SJCRH30 (cell line): ENCODE results near the gene MLLT3. TPM values are rescaled to one million over a fixed set of nuclear protein-coding genes. Genes with fewer than 3 reads are reported as not detected.

Source experiments
- DNase-seq, 2 experiments: peaks; one replicate each; pipeline ENCODE4 v3.0.0-alpha.2; 2015 to 2020
- H3K27ac ChIP-seq: fragments of 250-450 bp; sonication (Bioruptor Pico); 2 replicates; pipeline ENCODE4 v1.5.1; 2020; ENCODE audit warnings: mild to moderate bottlenecking, moderate library complexity
- H3K27me3 ChIP-seq: fragments of 250-450 bp; sonication (Bioruptor Pico); 2 replicates; pipeline ENCODE4 v1.5.1; 2020; ENCODE audit warnings: mild to moderate bottlenecking, moderate library complexity
- H3K36me3 ChIP-seq: fragments of 250-450 bp; sonication (Bioruptor Pico); 2 replicates; pipeline ENCODE4 v1.5.1; 2020; ENCODE audit warnings: mild to moderate bottlenecking, moderate library complexity
- H3K4me1 ChIP-seq: fragments of 250-450 bp; sonication (Bioruptor Pico); 2 replicates; pipeline ENCODE4 v1.5.1; 2020; ENCODE audit warnings: mild to moderate bottlenecking, moderate library complexity
- H3K4me3 ChIP-seq: fragments of 250-450 bp; sonication (Bioruptor Pico); 2 replicates; pipeline ENCODE4 v1.5.1; 2020; ENCODE audit warnings: mild to moderate bottlenecking, moderate library complexity
- H3K9me3 ChIP-seq: fragments of 250-450 bp; sonication (Bioruptor Pico); replicated peaks from 2 replicates; pipeline ENCODE4 v1.5.1; 2020; ENCODE audit warnings: mild to moderate bottlenecking, moderate library complexity
- total RNA-seq: library from RNA; depleted of rRNA; stranded (reverse); fragments of >200 nt; shearing (Covaris generic); gene quantifications from 2 replicates; pipeline ENCODE4 v1.2.3, GENCODE V29; 2014

The MLLT3 gene
- total RNA-seq, 1 experiment from 2014 or later, result 30.9 TPM

DNA sequence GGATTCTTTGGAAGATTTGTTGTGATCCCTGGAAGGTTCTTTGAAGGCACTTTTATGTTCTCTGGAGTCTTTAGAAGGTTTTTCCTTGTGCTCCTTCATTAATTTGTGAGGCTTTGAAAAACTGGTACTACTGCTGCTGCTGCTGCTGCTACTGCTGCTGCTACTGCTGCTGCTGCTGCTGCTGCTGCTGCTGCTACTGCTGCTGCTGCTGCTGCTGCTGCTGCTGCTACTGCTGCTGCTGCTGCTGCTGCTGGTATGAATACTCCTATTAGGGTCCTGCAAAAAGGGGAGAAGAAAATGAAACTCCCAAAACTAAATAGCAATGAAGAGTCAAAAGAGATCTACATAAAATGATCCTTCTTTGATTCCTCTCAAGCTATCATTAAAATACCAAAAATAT is 208.1 kb downstream of the MLLT3 start:
- Histone ChIP-seq H3K36me3 (no peaks in the 10 kb centered on the region), H3K27ac (no peak overlapping the region), H3K4me3 (no peak overlapping the region), H3K9me3 (no peaks in the 10 kb centered on the region), H3K27me3 (no peaks in the 10 kb centered on the region), H3K4me1 (peaks cover 5% of the 10 kb centered on the region)
- no peak for DNase-seq

DNA sequence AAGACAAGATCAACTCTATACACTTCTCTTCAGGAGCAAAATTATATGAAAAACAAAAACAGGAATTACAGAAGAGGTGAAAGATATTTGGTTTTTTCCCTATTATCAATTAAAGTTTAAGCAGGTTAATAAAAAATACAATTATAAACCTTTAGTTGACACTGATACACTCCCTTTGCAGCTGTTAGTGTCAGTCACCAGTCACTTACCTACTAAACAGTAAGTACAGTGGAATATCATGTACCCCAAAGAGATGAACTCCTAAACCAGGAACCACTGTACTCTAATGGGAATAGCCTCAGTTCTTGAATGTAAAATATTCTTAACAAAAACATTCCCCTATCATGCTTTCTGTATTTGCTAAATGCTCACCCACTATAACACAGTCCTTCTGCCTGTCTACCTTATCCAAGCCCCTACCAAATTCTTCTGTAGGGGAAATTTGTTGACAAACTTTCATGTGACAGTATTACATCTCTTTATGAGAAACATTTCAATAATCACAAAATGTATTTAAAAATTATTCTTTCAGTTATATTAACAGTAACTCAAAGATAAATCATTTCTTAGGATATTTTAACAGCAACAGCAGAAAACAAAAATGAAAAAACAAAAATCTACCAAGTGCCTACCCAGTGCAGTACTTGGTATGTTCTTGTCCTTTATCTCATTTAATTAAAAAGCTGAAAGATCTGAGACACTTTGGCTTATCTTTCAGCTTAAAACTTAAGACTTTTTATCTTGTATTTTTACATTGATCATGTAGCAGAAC is 212.8 kb downstream of the MLLT3 start:
- Histone ChIP-seq H3K4me1 (peaks cover 16% of the 10 kb centered on the region), H3K4me3 (no peak overlapping the region; the same call in 1 of the 2 replicates), H3K27ac (peak overlapping the region; percentile 40), H3K27me3 (no peaks in the 10 kb centered on the region), H3K9me3 (no peaks in the 10 kb centered on the region), H3K36me3 (no peaks in the 10 kb centered on the region)
- DNase-seq, result peak; percentile 56 to 79

DNA sequence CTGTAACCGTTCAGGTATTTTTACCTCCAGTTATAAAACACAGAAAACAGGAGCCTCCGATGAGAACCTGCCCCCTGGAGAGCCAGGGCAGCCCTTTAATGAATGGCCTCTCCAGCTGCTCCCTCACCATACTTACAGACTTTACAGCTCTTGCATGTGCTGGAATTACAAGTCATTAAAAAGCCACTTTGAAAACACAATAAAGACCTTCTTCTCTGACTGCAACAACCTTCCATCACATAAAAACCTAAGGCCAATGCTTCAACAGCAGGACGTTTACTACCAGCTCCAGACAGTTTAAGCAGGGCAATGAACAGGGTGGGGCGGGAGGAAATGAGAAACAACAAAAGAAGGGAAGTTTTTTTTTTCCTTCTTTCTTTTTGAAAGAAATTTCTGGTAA is 213.8 kb downstream of the MLLT3 start:
- H3K36me3 ChIP-seq, result no peaks in the 10 kb centered on the region
- peak overlapping the region; percentile 40 for H3K27ac ChIP-seq
- peaks cover 19% of the 10 kb centered on the region for H3K4me1 ChIP-seq
- peak; percentile 31 to 73 for DNase-seq
- peak overlapping the region; percentile 16 for H3K4me3 ChIP-seq
- no peaks in the 10 kb centered on the region for H3K9me3 ChIP-seq
- no peaks in the 10 kb centered on the region for H3K27me3 ChIP-seq

DNA sequence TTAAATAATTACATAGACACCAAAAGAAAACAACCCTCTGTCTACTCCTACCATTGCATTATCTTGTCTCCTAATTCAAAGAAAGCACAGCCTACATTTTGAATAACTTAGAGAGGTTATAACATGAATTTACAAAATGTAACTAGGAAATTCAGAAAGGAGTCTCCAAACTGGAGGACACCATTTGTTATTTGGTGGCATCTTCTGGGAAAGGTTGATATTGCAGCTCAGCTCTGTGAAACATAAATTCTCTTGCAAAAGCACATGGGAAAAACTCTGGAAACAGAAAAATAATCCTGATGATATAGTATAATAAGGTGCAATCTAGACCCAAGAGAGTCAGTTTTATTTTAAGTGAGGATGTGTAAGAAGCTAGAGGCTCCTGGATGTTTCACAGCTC is 215.3 kb downstream of the MLLT3 start:
- Histone ChIP-seq H3K27ac (no peak overlapping the region), H3K27me3 (no peaks in the 10 kb centered on the region), H3K4me3 (no peak overlapping the region), H3K36me3 (no peaks in the 10 kb centered on the region), H3K4me1 (peaks cover 24% of the 10 kb centered on the region), H3K9me3 (no peaks in the 10 kb centered on the region)
- DNase-seq, result no peak

DNA sequence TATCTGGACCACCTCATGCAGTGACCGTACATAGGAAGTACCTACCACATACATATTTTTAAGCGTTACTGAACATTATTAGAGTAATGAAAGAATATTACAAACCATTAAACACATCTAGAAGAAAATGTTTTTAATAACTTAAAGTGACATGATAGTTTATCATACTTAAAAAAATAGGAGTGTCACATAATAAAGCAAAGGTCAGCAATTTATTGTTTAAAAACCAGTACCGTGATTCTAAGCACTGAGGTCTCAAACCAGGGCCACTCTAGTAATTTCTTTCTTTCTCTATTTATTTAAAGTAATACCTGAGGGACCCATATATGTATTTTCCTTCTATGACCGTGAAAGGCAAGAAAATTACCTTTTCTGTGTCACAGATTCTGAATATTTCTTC is 216.0 kb downstream of the MLLT3 start:
- Histone ChIP-seq H3K36me3 (no peaks in the 10 kb centered on the region), H3K27ac (no peak overlapping the region), H3K4me3 (no peak overlapping the region), H3K27me3 (no peaks in the 10 kb centered on the region), H3K4me1 (peaks cover 24% of the 10 kb centered on the region), H3K9me3 (no peaks in the 10 kb centered on the region)
- DNase-seq, result no peak

DNA sequence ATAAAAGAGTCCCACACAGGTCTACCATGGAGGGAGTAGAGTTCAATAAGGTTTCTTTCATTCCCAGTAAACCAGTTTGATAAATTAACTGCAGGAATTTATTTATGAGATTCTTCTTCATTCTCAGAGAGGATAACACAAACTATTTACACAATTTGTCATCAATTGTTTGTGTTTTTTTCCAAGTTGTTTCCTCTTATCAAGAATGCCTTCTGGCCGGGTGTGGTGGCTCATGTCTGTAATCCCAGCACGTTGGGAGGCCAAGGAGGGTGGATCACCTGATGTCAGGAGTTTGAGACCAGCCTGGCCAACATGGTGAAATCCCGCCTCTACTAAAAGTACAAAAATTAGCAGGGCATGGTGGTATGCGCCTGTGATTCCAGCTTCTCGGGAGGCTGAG is 216.7 kb downstream of the MLLT3 start:
- peaks cover 24% of the 10 kb centered on the region for H3K4me1 ChIP-seq
- H3K36me3 ChIP-seq, result no peaks in the 10 kb centered on the region
- no peak overlapping the region for H3K27ac ChIP-seq
- no peak overlapping the region for H3K4me3 ChIP-seq
- no peak for DNase-seq
- H3K9me3 ChIP-seq, result no peaks in the 10 kb centered on the region
- no peaks in the 10 kb centered on the region for H3K27me3 ChIP-seq

DNA sequence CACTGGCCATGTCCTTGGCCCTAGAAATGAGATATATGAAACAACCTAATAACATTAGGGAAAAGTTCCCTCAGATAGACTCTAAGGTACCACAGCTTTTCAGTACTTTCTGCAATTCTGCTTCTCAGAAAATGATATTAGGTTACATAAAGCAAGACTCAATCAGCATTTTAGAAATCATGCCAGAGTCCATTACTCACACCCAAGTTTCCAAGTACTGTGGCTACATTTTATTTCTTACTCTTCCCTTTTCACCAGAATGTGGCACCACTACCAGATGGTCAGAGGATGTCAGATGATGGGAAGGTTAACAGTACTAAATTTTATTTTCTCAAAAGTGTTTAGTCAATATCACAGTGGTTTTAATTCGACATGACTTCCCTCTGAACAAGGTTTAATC is 217.2 kb downstream of the MLLT3 start:
- DNase-seq, result no peak
- no peak overlapping the region for H3K4me3 ChIP-seq
- H3K27me3 ChIP-seq, result no peaks in the 10 kb centered on the region
- peaks cover 24% of the 10 kb centered on the region for H3K4me1 ChIP-seq
- H3K27ac ChIP-seq, result no peak overlapping the region
- no peaks in the 10 kb centered on the region for H3K9me3 ChIP-seq
- H3K36me3 ChIP-seq, result no peaks in the 10 kb centered on the region

DNA sequence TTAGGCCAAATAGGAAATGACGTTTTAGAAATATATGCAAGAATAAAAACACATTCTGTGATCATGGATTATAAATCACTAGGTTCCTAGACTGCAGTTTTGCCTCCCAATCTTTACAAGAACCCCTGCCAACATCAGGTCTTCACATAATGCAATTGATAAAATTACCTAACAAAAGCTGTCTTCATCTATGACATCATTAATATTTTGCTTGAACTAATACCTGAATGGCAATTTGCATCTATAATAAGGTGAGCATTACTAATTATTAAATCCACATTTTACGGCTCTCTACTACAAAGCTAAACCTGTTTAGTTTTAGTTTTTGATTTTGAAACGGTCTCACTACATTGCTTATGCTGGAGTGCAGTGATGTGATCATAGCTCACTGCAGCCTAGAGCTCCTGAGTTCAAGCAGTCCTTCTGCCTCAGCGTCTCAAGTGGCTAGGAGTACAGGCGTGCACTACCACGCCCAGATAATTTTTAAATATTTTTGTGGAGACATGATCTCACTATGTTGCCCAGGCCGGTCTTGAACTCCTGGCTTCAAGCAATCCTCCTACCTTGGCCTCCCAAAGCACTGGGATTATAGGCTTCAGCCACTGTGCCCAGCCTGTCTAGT is 218.0 kb downstream of the MLLT3 start:
- H3K9me3 ChIP-seq, result no peaks in the 10 kb centered on the region
- no peaks in the 10 kb centered on the region for H3K27me3 ChIP-seq
- no peak overlapping the region for H3K4me3 ChIP-seq
- no peak for DNase-seq
- H3K4me1 ChIP-seq, result peaks cover 20% of the 10 kb centered on the region
- no peak overlapping the region for H3K27ac ChIP-seq
- no peaks in the 10 kb centered on the region for H3K36me3 ChIP-seq

DNA sequence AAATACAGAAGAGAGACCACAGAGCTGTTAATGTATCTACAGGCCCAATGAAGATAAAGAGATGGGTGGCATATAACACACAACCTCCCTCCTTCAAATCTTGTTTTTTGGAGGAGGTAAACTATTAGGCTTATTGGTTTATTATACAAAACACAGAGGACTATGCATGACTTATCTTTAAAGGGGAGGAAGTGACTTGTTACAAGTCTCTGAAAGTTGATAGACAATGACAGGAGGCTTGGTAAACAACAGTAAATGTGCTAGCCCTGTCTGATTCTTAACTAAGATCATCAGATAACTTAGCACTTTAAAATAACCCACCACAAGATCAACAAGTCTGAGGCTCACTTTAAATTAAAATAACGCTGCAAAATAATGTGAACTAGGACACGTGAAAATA is 219.0 kb downstream of the MLLT3 start:
- peak in 1 of 2 experiments; percentile 38 for DNase-seq
- peaks cover 19% of the 10 kb centered on the region for H3K4me1 ChIP-seq
- no peaks in the 10 kb centered on the region for H3K27me3 ChIP-seq
- H3K36me3 ChIP-seq, result no peaks in the 10 kb centered on the region
- no peaks in the 10 kb centered on the region for H3K9me3 ChIP-seq
- H3K27ac ChIP-seq, result no peak overlapping the region
- H3K4me3 ChIP-seq, result no peak overlapping the region

DNA sequence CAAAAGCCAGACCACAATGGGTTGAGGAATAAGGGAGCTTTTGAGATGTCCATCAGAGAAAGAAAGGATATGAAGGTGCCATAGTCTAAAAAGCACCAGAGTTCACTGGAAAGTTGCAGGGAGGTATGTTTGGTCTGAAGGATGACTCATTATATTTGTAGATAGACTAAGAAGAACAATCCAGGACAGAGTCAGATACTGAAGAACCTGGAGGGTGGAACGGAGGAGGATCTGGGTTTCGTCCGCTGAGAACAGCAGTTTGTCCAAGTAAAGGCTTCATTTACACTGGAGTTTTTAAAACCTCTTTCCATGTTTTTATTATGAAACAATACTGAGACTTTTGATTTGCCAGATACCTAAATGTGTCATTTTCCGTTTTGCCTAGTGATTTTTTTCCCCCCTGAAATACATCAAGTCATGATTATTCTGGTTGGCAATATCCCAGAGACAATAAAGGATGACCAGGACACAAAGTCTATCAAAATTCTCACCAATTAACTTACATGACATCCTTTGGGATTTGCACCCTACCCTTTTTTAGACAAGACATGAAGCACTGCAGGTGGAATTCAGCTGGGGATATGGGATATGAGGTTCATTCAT is 219.9 kb downstream of the MLLT3 start:
- no peak overlapping the region for H3K27ac ChIP-seq
- H3K27me3 ChIP-seq, result no peaks in the 10 kb centered on the region
- H3K9me3 ChIP-seq, result no peaks in the 10 kb centered on the region
- H3K4me1 ChIP-seq, result peaks cover 23% of the 10 kb centered on the region
- DNase-seq, result no peak
- H3K4me3 ChIP-seq, result no peak overlapping the region
- no peaks in the 10 kb centered on the region for H3K36me3 ChIP-seq

DNA sequence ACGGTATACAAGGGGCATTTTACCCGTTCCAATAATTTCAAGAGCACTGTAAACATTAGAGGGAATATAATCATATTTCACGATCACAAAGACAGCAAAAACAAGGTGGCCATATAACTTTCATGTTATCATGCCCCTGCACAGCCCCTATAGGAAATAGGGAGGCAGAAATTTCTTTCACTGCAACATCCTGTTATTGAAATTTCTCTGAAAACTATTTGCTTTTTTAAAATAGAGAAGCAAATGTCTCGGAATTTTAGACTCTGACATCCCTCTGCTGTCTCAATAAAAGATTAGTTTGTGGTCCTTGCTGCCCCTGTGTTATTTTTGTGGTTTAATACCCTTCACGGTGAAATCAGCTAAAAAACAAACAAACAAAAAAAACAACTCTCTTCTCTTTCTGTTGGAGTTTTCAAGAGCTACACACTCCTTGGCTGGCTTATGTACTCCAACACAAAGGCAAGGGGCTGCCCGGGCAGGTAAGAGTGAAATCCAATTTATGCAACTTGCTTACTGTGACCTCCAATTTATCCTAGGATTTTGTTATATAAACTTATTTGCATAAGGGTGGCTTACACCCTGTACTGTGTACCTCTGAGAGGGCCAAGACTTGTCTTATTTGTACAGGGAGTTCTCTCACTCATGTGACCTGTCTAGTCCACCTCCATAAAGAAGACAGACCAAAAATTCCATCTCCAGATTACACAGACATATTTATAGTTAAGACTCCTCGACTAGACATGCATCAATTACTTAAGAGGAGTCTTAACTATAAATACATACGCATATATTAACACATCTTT is 223.6 kb downstream of the MLLT3 start:
- Histone ChIP-seq H3K27ac (peak overlapping the region; percentile 67), H3K27me3 (no peaks in the 10 kb centered on the region), H3K4me1 (peaks cover 23% of the 10 kb centered on the region), H3K36me3 (no peaks in the 10 kb centered on the region), H3K9me3 (no peaks in the 10 kb centered on the region), H3K4me3 (peak overlapping the region; percentile 26; the same call in 1 of the 2 replicates)
- DNase-seq, result peak in 1 of 2 experiments; percentile 19

DNA sequence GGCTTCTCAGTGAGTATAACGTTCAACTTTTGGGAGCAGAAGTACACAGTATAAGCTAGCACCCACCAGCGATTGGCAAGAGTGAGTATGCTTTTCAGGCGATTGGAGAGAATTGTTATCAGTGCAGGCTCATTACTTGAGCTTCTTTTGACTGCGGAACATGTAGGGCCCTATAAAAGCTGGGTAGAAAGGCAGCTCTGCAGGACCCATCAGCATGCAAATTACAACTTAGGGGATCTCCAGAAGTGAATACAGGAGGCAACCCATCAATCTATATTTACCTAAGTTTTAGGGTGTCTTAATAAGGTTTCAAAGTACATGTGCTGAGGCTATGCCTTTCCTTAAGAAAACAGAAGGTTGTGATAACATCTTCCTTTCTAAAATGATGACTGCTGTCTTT is 225.0 kb downstream of the MLLT3 start:
- Histone ChIP-seq H3K27ac (no peak overlapping the region), H3K4me1 (peaks cover 20% of the 10 kb centered on the region), H3K27me3 (no peaks in the 10 kb centered on the region), H3K36me3 (no peaks in the 10 kb centered on the region), H3K9me3 (no peaks in the 10 kb centered on the region), H3K4me3 (no peak overlapping the region)
- no peak for DNase-seq

DNA sequence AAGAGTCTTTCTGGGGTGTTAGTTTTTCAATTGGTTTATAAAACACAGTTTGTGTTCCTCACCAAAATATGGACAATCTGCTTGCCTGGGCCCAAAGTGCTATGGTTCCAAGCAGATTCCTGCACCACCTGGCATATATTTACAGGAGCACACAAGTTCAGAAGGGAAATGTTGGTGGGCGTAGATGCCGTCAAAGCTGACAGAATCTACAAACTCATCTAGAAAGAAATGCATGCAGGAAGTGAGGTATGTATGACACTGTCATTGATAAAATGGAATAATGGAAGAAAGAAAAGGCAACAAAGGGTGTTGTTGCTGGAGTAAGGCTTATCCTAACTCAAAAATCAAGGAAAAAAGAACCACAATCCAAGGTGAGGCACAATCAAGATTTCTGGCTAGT is 225.8 kb downstream of the MLLT3 start:
- DNase-seq, result no peak
- Histone ChIP-seq H3K27me3 (no peaks in the 10 kb centered on the region), H3K9me3 (no peaks in the 10 kb centered on the region), H3K4me1 (peaks cover 20% of the 10 kb centered on the region), H3K36me3 (no peaks in the 10 kb centered on the region), H3K4me3 (no peak overlapping the region), H3K27ac (no peak overlapping the region)

DNA sequence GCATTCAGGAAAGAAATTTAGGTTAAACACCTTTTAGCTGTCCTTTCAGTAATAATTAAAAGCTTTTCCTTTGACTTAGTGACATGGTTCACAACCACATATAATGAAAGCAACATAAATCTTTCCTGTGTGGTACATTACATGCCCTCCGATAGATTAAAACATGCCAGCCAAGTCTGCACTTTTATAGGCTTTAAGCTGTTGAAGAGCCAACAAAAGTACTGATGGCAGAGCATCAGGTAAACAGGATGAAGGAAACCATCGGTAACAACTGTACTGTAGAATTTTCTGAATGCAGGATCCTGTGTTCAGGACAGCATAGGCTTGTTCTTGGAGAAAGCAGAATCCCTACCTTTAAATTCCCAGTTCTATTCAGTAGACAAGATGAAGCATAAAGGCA is 226.6 kb downstream of the MLLT3 start:
- no peaks in the 10 kb centered on the region for H3K36me3 ChIP-seq
- H3K4me1 ChIP-seq, result peaks cover 20% of the 10 kb centered on the region
- H3K27me3 ChIP-seq, result no peaks in the 10 kb centered on the region
- no peak overlapping the region for H3K4me3 ChIP-seq
- H3K27ac ChIP-seq, result no peak overlapping the region
- no peak for DNase-seq
- H3K9me3 ChIP-seq, result no peaks in the 10 kb centered on the region

DNA sequence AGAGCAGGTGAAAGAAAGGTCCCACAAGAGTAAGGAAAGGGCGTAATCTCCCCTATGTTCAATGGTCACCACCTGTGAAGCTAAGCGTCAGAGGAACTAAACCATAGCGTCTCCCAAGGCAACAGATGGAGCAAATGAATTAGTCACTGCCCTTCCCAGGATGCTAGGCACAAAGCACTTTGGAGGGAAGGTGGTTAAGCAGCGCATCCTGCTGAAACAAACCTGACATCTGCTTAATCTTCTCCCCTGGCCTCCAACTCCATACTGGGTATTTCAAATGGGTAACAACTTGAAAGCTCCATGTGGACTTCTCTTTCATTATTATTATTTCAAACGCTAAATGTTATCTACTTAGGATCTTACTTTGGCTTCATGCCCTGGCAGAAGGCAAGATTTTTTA is 227.3 kb downstream of the MLLT3 start:
- Histone ChIP-seq H3K27me3 (no peaks in the 10 kb centered on the region), H3K4me3 (no peak overlapping the region), H3K9me3 (no peaks in the 10 kb centered on the region), H3K36me3 (no peaks in the 10 kb centered on the region), H3K4me1 (peaks cover 20% of the 10 kb centered on the region), H3K27ac (no peak overlapping the region)
- DNase-seq, result no peak
